HEK293T (cell line): ENCODE results near the gene FAM20C.

Source experiments
- CTCF ChIA-PET: fragments of 350-600 bp; formaldehyde crosslinking; extraction: SDS; loops from one replicate; lab custom pipeline; 2021; ENCODE audit warnings: antibody characterized with exemption, inconsistent platforms; lab: Yijun Ruan, JAX
- POLR2A ChIA-PET: fragments of 350-600 bp; formaldehyde crosslinking; extraction: SDS; loops from one replicate; lab custom pipeline; 2020; ENCODE audit warnings: antibody characterized with exemption, inconsistent platforms; lab: Yijun Ruan, JAX
- DNase-seq: peaks from one replicate; pipeline ENCODE4 v3.0.0; 2012; ENCODE audit warnings: mixed read lengths; ENCODE audit errors: extremely low spot score
- ARNT ChIP-seq: fragments of 450-650 bp; IDR thresholded peaks from 2 replicates; pipeline ENCODE4 v1.6.1; 2017; ENCODE audit warnings: mild to moderate bottlenecking
- BHLHE40 ChIP-seq: fragments of 450-650 bp; IDR thresholded peaks from 2 replicates; pipeline ENCODE4 v1.6.1; 2016; ENCODE audit warnings: mild to moderate bottlenecking, moderate library complexity, borderline replicate concordance
- CTBP1 ChIP-seq: fragments of 450-650 bp; IDR thresholded peaks from 2 replicates; pipeline ENCODE4 v1.6.1; 2016; ENCODE audit warnings: borderline replicate concordance
- ELF4 ChIP-seq: fragments of 450-650 bp; IDR thresholded peaks from 2 replicates; pipeline ENCODE4 v1.6.1; 2017; ENCODE audit warnings: antibody characterized with exemption
- FOXA1 ChIP-seq: fragments of 450-650 bp; IDR thresholded peaks from 2 replicates; pipeline ENCODE4 v1.6.1; 2016; ENCODE audit warnings: mild to moderate bottlenecking
- FOXK2 ChIP-seq: fragments of 450-650 bp; IDR thresholded peaks from 2 replicates; pipeline ENCODE4 v1.6.1; 2016; ENCODE audit warnings: mild to moderate bottlenecking
- FOXM1 ChIP-seq: fragments of 450-650 bp; IDR thresholded peaks from 2 replicates; pipeline ENCODE4 v1.6.1; 2017; ENCODE audit warnings: mild to moderate bottlenecking, borderline replicate concordance
- HDGF ChIP-seq: fragments of 450-650 bp; IDR thresholded peaks from 2 replicates; pipeline ENCODE4 v1.6.1; 2017; ENCODE audit warnings: antibody characterized with exemption, borderline replicate concordance
- L3MBTL2 ChIP-seq: fragments of 450-650 bp; conservative IDR thresholded peaks from 2 replicates; pipeline ENCODE4 v1.6.1; 2016; ENCODE audit warnings: mild to moderate bottlenecking
- LEF1 ChIP-seq: fragments of 450-650 bp; IDR thresholded peaks from 2 replicates; pipeline ENCODE4 v1.6.1; 2017; ENCODE audit warnings: mild to moderate bottlenecking, borderline replicate concordance
- NFRKB ChIP-seq: fragments of 450-650 bp; IDR thresholded peaks from 2 replicates; pipeline ENCODE4 v1.6.1; 2016; ENCODE audit warnings: mild to moderate bottlenecking, moderate library complexity
- PKNOX1 ChIP-seq: fragments of 450-650 bp; IDR thresholded peaks from 2 replicates; pipeline ENCODE4 v1.6.1; 2016
- SP1 ChIP-seq: fragments of 450-650 bp; IDR thresholded peaks from 2 replicates; pipeline ENCODE4 v1.6.1; 2017
- SUZ12 ChIP-seq: fragments of 450-650 bp; IDR thresholded peaks from 2 replicates; pipeline ENCODE4 v1.6.1; 2016; ENCODE audit warnings: mild to moderate bottlenecking
- TARDBP ChIP-seq: fragments of 450-650 bp; IDR thresholded peaks from 2 replicates; pipeline ENCODE4 v1.6.1; 2016
- ZNF384 ChIP-seq: fragments of 450-650 bp; IDR thresholded peaks from 2 replicates; pipeline ENCODE4 v1.6.1; 2016

Gene FAM20C

GRCh38 chr7:195830-196128 is 3.4 kb downstream of the FAM20C start:
- CTCF ChIA-PET = no interaction called here
- no peak for TF ChIP-seq LEF1
- TF ChIP-seq BHLHE40 = no peak
- TF ChIP-seq TARDBP = no peak
- no peak for TF ChIP-seq ARNT
- TF ChIP-seq SP1 = no peak
- no peak for TF ChIP-seq PKNOX1
- TF ChIP-seq HDGF = no peak
- no peak for TF ChIP-seq FOXM1
- no peak for TF ChIP-seq FOXK2
- DNase-seq = no peak
- POLR2A ChIA-PET = no interaction called here

DNA sequence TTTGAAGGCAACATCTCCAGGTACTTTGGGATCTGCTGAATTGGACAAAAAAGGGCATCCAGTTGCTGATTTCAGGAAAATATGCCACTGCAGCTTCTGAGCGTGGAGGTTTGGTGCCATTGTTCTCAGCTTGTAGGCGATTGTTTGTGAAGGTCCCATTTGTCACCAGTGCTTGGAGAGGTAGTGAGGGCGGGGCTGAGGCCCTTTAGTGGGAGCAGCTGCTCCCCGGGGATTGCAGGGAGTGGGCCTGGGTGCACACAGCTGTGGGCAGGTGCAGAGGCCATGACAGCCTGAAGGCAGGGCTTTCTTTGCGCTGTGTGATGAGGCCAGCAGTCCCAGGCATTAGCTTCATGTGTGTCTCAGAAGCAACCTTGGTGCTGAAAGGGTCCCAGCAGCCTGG is 3.9 kb downstream of the FAM20C start:
- no peak for TF ChIP-seq SUZ12
- no peak for TF ChIP-seq NFRKB
- no peak for TF ChIP-seq ELF4
- no peak for TF ChIP-seq BHLHE40
- TF ChIP-seq FOXA1 = no peak
- no peak for TF ChIP-seq LEF1
- no peak for TF ChIP-seq CTBP1
- TF ChIP-seq PKNOX1 = no peak
- TF ChIP-seq SP1 = no peak
- TF ChIP-seq FOXK2 = no peak
- TF ChIP-seq TARDBP = no peak
- TF ChIP-seq HDGF = no peak
- no peak for TF ChIP-seq ARNT
- TF ChIP-seq L3MBTL2 = no peak
- no peak for TF ChIP-seq FOXM1
- TF ChIP-seq ZNF384 = no peak

DNA sequence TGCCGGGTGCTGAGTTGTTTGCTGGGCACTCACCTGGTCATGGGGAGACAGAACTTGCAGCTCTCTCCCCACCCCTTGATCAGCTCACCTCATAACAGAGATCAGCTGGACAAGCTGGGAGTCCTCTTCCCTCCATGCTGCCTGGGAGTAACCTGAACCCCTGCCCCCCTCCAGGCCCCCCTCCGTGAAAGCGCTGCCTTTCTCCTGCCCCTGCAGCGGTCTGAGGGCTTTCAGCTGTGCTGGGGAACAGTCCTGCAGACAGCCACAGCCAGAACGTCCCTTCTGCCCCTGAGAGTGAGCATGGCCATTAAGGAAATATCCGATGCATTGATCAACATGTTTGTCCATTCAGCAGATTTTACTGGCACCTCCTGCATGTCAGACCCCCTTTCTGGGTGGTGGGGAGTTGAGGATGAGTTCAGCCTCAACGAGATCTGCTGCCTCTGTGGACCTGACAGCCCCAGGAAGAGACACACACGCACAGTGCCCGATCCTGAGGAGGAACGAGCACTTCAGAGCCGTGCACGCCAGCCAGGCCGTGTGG is 4.5 kb downstream of the FAM20C start:
- POLR2A ChIA-PET = no interaction called here

More for the DNA sequence above, 3.9 kb downstream of the FAM20C start:
- CTCF ChIA-PET = no interaction called here
- POLR2A ChIA-PET = no interaction called here
- DNase-seq = no peak

DNA sequence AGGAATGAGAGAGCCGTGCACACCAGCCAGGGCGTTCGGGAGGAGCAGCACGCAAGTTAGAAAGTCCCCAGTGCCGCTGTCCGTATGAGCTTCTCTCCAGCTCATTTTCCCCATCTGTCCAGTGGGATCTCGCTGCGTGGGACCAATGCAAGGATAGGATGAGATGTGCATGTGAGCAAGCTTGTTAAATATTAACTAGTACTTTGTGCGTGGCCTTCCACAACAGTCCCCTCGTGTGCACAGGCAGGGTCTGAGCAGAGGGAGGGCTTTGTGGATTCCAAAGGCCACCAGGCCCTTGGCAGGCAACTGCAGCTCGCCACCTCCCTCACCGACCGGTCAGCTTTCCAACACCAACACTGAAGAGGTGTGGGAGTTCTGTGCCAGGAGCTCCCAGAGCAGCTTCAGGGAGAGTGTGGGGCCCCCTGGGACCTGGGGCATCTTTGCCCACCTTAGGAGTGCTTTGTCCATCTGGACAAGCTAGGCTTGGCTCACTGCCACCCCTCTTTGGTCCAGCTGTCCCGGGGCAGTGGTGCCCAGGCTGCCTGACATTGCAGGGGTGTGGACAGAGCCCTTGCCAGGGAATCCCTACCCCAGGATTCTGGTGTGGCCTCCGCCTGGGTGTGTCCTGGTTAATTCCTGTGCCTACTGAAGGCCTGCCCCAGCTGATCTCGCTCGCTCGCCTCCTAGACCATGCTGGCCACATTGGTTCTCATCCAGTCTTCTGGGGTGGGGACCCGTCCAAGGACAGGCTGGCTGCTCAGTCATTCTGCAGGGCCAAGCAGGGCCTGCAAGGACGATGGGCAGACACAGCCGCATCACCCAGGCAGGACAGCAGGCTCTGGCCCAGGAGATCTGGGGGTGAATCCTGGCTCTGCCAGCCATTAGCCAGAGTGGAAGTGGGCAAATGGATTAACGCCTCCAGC is 5.3 kb downstream of the FAM20C start:
- TF ChIP-seq ARNT (no peak), FOXM1 (no peak), ELF4 (no peak), FOXA1 (no peak), HDGF (no peak), FOXK2 (no peak), SUZ12 (no peak), BHLHE40 (no peak), PKNOX1 (no peak), TARDBP (no peak), ZNF384 (no peak), SP1 (no peak), NFRKB (no peak)
- DNase-seq = no peak
- POLR2A ChIA-PET = no interaction called here
- CTCF ChIA-PET = no interaction called here

More for the DNA sequence above, 4.5 kb downstream of the FAM20C start:
- CTCF ChIA-PET = no interaction called here
- DNase-seq = no peak
- no peak for TF ChIP-seq FOXA1
- TF ChIP-seq NFRKB = no peak
- TF ChIP-seq SUZ12 = no peak
- TF ChIP-seq CTBP1 = no peak
- TF ChIP-seq LEF1 = no peak
- no peak for TF ChIP-seq L3MBTL2
- TF ChIP-seq FOXM1 = no peak
- TF ChIP-seq BHLHE40 = no peak
- TF ChIP-seq FOXK2 = no peak
- TF ChIP-seq PKNOX1 = no peak
- TF ChIP-seq ARNT = no peak
- TF ChIP-seq SP1 = no peak
- TF ChIP-seq TARDBP = no peak
- no peak for TF ChIP-seq ELF4
- no peak for TF ChIP-seq HDGF

- no peak for DNase-seq
- TF ChIP-seq FOXK2 (no peak), BHLHE40 (no peak), SP1 (no peak), FOXM1 (no peak), ZNF384 (no peak), FOXA1 (no peak), HDGF (no peak), TARDBP (no peak), L3MBTL2 (no peak), CTBP1 (no peak), LEF1 (no peak), PKNOX1 (no peak), ELF4 (no peak), ARNT (no peak), SUZ12 (no peak)
- POLR2A ChIA-PET = no interaction called here
- CTCF ChIA-PET = no interaction called here
These were observed 7.3 kb downstream of the FAM20C start for GRCh38 chr7:199483-200249.
